Peyer's patch (tissue), 4 donors: ENCODE measurements around the gene SLC27A1.

Experiments
- POLR2A ChIP-seq, 2 donors: fragments of 450-650 bp; IDR thresholded peaks; one replicate each; pipeline ENCODE4 v1.5.1; 2017; ENCODE audit warnings: antibody characterized with exemption in 2 of 2, mild to moderate bottlenecking in 2 of 2, moderate library complexity in 2 of 2
- TF ChIP-seq, protein P1 (sequence below), 6 experiments: fragments of 450-650 bp in 4 of 6; fragments of 200-600 bp in 2 of 6; sonication (generic) in 1 of 6; IDR thresholded peaks; one replicate each; pipeline ENCODE4 v1.5.1; 2017 to 2019; ENCODE audit warnings: antibody characterized with exemption in 6 of 6, mild to moderate bottlenecking in 3 of 6, moderate library complexity in 1 of 6

DNA sequence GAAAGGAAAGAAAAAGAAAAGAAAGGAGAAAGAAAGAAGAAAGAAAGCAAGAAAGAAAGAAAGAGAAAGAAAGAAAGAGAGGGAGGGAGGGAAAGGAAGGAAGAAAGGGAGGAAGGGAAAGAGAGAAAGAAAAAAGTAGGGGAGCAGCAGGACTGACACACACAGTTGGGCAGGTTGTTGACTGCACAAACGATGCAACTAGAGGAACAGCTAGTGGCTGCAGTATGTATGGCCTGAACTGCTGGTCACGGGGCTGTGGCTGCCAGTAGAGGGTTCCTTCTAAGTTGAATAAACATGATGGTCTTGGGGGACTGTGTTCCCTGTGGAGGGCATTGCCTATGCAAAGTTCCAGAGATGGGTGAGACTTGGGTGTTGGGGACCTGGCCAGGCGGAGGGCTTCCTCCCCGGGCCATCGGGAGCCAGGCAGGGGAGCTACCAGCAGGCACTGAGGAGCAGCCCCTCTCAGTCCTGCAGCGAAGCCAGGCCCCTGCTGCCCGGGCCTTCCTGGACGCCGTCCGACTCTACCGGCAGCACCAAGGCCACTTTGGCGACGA is 68.4 kb downstream of the SLC27A1 start:
- TF ChIP-seq, protein P1, sequence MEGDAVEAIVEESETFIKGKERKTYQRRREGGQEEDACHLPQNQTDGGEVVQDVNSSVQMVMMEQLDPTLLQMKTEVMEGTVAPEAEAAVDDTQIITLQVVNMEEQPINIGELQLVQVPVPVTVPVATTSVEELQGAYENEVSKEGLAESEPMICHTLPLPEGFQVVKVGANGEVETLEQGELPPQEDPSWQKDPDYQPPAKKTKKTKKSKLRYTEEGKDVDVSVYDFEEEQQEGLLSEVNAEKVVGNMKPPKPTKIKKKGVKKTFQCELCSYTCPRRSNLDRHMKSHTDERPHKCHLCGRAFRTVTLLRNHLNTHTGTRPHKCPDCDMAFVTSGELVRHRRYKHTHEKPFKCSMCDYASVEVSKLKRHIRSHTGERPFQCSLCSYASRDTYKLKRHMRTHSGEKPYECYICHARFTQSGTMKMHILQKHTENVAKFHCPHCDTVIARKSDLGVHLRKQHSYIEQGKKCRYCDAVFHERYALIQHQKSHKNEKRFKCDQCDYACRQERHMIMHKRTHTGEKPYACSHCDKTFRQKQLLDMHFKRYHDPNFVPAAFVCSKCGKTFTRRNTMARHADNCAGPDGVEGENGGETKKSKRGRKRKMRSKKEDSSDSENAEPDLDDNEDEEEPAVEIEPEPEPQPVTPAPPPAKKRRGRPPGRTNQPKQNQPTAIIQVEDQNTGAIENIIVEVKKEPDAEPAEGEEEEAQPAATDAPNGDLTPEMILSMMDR (IDR thresholded peaks at IDR 0.05), result no peak
- TF ChIP-seq POLR2A (IDR thresholded peaks at IDR 0.05), result no peak
